Skeletal muscle tissue (tissue), 4 donors: Measurements from ENCODE around the gene MZB1. TPM values are rescaled to one million over a fixed set of nuclear protein-coding genes. Genes with fewer than 3 reads are reported as not detected.
A peak's percentile ranks its signal among the peaks of the same experiment; 100 is the strongest.

Experiments used
- H3K27ac ChIP-seq: one replicate; pipeline ENCODE4 v1.7.0; 2013; ENCODE audit warnings: mild to moderate bottlenecking, low read depth, low read length, inconsistent platforms
- H3K27me3 ChIP-seq, 3 donors: one replicate each; pipeline ENCODE4 v1.7.0; 2013; ENCODE audit warnings: low read length in 3 of 3; ENCODE audit not compliant: control insufficient read depth in 3 of 3, insufficient read depth in 3 of 3
- H3K36me3 ChIP-seq, 3 donors: one replicate each; pipeline ENCODE4 v1.7.0; 2013; ENCODE audit warnings: low read length in 3 of 3; ENCODE audit not compliant: control insufficient read depth in 3 of 3, insufficient read depth in 3 of 3
- H3K4me1 ChIP-seq, 3 donors: one replicate each; pipeline ENCODE4 v1.7.0; 2013; ENCODE audit warnings: low read length in 3 of 3, mild to moderate bottlenecking in 3 of 3; ENCODE audit not compliant: control insufficient read depth in 3 of 3, insufficient read depth in 3 of 3
- H3K4me3 ChIP-seq, 3 donors: one replicate each; pipeline ENCODE4 v1.7.0; 2013; ENCODE audit warnings: low read length in 3 of 3
- H3K9ac ChIP-seq, 3 donors: one replicate each; pipeline ENCODE4 v1.7.0; 2013; ENCODE audit warnings: low read length in 3 of 3, mild to moderate bottlenecking in 3 of 3, moderate library complexity in 2 of 3, low read depth in 1 of 3
- H3K9me3 ChIP-seq, 3 donors: one replicate each; pipeline ENCODE4 v1.7.0; 2013; ENCODE audit warnings: low read length in 3 of 3; ENCODE audit not compliant: control insufficient read depth in 3 of 3
- total RNA-seq: library from RNA; depleted of rRNA; stranded (reverse); fragments of >200 nt; gene quantifications from one replicate; pipeline ENCODE4 v1.2.3, GENCODE V29; 2014
- donor health status: Osteomylitis.

The MZB1 gene
- total RNA-seq, 1 donor from 2014 or later: 0.52 TPM

GRCh38 chr5:139378941-139379361, 10.8 kb downstream of the MZB1 start:
- Histone ChIP-seq H3K9ac (no peak overlapping the region), H3K27ac (no peak overlapping the region), H3K36me3 (peaks cover 0 to 2% (median 0%) of the 10 kb centered on the region in 3 donors), H3K9me3 (no peaks in the 10 kb centered on the region), H3K27me3 (no peaks in the 10 kb centered on the region), H3K4me3 (no peak overlapping the region), H3K4me1 (peaks cover 8 to 19% (median 10%) of the 10 kb centered on the region in 3 donors)

GRCh38 chr5:139378101-139378825, 11.4 kb downstream of the MZB1 start:
- H3K27ac ChIP-seq: no peak overlapping the region
- H3K9ac ChIP-seq: no peak overlapping the region
- peaks cover 14 to 26% (median 15%) of the 10 kb centered on the region in 3 donors for H3K4me1 ChIP-seq
- H3K27me3 ChIP-seq: no peaks in the 10 kb centered on the region
- H3K36me3 ChIP-seq: peaks cover 0 to 5% (median 0%) of the 10 kb centered on the region in 3 donors
- no peak overlapping the region for H3K4me3 ChIP-seq
- no peaks in the 10 kb centered on the region for H3K9me3 ChIP-seq

- peaks cover 14 to 29% (median 17%) of the 10 kb centered on the region in 3 donors for H3K4me1 ChIP-seq
- no peak overlapping the region for H3K27ac ChIP-seq
- H3K9ac ChIP-seq: no peak overlapping the region
- H3K4me3 ChIP-seq: no peak overlapping the region
- no peaks in the 10 kb centered on the region for H3K9me3 ChIP-seq
- no peaks in the 10 kb centered on the region for H3K27me3 ChIP-seq
- H3K36me3 ChIP-seq: peaks cover 0 to 5% (median 0%) of the 10 kb centered on the region in 3 donors
Observed at GRCh38 chr5:139377226-139377625, 12.5 kb downstream of the MZB1 start.

- peaks cover 0 to 8% (median 8%) of the 10 kb centered on the region in 3 donors for H3K36me3 ChIP-seq
- H3K4me3 ChIP-seq: no peak overlapping the region
- H3K9ac ChIP-seq: no peak overlapping the region
- H3K27ac ChIP-seq: no peak overlapping the region
- no peaks in the 10 kb centered on the region for H3K27me3 ChIP-seq
- no peaks in the 10 kb centered on the region for H3K9me3 ChIP-seq
- peaks cover 14 to 34% (median 19%) of the 10 kb centered on the region in 3 donors for H3K4me1 ChIP-seq
Observed at GRCh38 chr5:139376364-139376763, 13.3 kb downstream of the MZB1 start.

GRCh38 chr5:139374909-139375308, 14.8 kb downstream of the MZB1 start:
- H3K27ac ChIP-seq: no peak overlapping the region

GRCh38 chr5:139371482-139372435, 18.0 kb downstream of the MZB1 start:
- Histone ChIP-seq H3K9ac (no peak overlapping the region), H3K27ac (no peak overlapping the region), H3K36me3 (peaks cover 11 to 20% (median 18%) of the 10 kb centered on the region in 3 donors)

More at GRCh38 chr5:139374909-139375308, 14.8 kb downstream of the MZB1 start:
- H3K9me3 ChIP-seq: no peaks in the 10 kb centered on the region
- no peak overlapping the region for H3K9ac ChIP-seq
- no peak overlapping the region for H3K4me3 ChIP-seq
- peaks cover 14 to 34% (median 19%) of the 10 kb centered on the region in 3 donors for H3K4me1 ChIP-seq
- H3K36me3 ChIP-seq: peaks cover 2 to 13% (median 8%) of the 10 kb centered on the region in 3 donors
- no peaks in the 10 kb centered on the region for H3K27me3 ChIP-seq

GRCh38 chr5:139369181-139369580, 20.5 kb downstream of the MZB1 start:
- peaks cover 16 to 28% (median 20%) of the 10 kb centered on the region in 3 donors for H3K4me1 ChIP-seq
- no peak overlapping the region for H3K9ac ChIP-seq
- H3K9me3 ChIP-seq: no peaks in the 10 kb centered on the region
- H3K36me3 ChIP-seq: peaks cover 9 to 36% (median 26%) of the 10 kb centered on the region in 3 donors
- no peak overlapping the region for H3K4me3 ChIP-seq
- peak overlapping the region; percentile 10 for H3K27ac ChIP-seq
- no peaks in the 10 kb centered on the region for H3K27me3 ChIP-seq

More at GRCh38 chr5:139371482-139372435, 18.0 kb downstream of the MZB1 start:
- no peaks in the 10 kb centered on the region for H3K9me3 ChIP-seq
- peaks cover 20 to 39% (median 22%) of the 10 kb centered on the region in 3 donors for H3K4me1 ChIP-seq
- no peak overlapping the region for H3K4me3 ChIP-seq
- H3K27me3 ChIP-seq: no peaks in the 10 kb centered on the region

- no peak overlapping the region for H3K9ac ChIP-seq
- peaks cover 11 to 22% (median 14%) of the 10 kb centered on the region in 3 donors for H3K4me1 ChIP-seq
- H3K27ac ChIP-seq: peak overlapping the region; percentile 10
- H3K9me3 ChIP-seq: no peaks in the 10 kb centered on the region
- H3K27me3 ChIP-seq: no peaks in the 10 kb centered on the region
- H3K36me3 ChIP-seq: peaks cover 8 to 41% (median 30%) of the 10 kb centered on the region in 3 donors
- no peak overlapping the region for H3K4me3 ChIP-seq
Observed at GRCh38 chr5:139368613-139369012, 21.1 kb downstream of the MZB1 start.

GRCh38 chr5:139364466-139364865, 25.2 kb downstream of the MZB1 start:
- Histone ChIP-seq H3K9me3 (no peaks in the 10 kb centered on the region), H3K9ac (no peak overlapping the region), H3K27ac (no peak overlapping the region), H3K36me3 (peaks cover 3 to 28% (median 25%) of the 10 kb centered on the region in 3 donors), H3K4me3 (no peak overlapping the region), H3K27me3 (no peaks in the 10 kb centered on the region), H3K4me1 (peaks cover 6 to 10% (median 8%) of the 10 kb centered on the region in 3 donors)
